NCI-H1417 (cell line): ENCODE measurements around the gene GNB3.
A peak's percentile ranks its signal among the peaks of the same experiment; 100 is the strongest.
"Not testable (repeated sequence)": the region's sequence is repeated elsewhere in the genome, so short reads cannot be mapped to it uniquely, and the experiment has no call there.

ENCODE experiments used
- DNase-seq, 3 experiments: peaks; one replicate each; lab custom pipeline; 2025; lab: John Stamatoyannopoulos, UW

Gene GNB3

DNA sequence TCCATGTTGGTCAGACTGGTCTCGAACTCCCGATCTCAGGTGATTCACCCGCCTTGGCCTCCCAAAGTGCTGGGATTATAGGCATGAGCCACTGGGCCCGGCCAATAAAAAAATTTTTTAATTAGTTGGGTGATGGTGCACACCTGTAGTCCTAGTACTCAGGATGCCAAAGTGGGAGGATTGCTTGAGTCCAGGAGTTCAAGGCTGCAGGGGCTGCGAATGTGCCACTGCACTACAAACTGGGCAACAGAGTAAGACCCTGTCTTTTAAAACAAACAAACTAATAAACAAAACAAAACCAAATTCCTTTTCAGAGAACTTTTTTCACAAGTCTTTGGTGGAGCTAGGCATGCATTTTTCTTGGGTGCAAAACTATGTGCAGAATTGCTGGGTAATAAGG, 42.5 kb downstream of the GNB3 start:
- DNase-seq, result no peak

DNA sequence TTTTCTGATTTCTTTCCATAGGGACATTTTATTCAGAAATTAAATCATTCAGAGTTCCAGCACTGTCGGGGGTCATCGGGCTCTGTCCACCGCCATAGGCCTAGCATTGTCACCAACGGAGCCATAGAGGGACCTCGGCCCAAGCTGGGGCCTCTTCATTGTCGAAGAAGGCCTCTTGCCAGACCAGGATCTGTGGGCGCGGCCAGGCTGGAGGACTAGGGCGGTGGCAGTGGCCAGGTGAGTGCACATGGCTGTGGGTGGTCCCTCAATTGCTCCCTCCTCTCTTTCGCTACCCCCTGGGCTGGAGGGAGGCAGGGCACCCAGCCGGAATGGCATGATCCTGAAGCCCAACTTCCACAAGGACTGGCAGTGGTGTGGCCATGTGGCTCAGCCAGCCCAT, 43.0 kb downstream of the GNB3 start:
- no peak for DNase-seq

DNA sequence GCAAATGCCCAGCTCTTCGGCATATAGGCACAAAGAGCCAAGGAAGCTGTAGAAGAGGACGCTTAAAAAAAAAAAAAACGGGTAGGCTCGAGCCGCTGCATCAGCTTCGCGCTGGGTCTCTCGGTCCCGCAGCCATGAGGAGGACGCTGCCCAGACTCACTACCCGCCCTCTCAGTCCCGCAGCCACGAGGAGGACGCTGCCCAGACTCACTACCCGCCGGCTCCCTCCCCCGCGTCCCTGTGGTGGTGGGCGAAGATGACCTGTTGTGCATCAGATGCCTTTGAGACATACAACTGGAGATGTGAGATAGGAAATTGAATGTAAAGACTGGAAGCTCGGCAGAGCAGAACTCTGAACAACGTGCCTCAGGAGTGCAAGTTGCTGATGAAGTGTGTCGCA, 43.8 kb downstream of the GNB3 start:
- no peak for DNase-seq

DNA sequence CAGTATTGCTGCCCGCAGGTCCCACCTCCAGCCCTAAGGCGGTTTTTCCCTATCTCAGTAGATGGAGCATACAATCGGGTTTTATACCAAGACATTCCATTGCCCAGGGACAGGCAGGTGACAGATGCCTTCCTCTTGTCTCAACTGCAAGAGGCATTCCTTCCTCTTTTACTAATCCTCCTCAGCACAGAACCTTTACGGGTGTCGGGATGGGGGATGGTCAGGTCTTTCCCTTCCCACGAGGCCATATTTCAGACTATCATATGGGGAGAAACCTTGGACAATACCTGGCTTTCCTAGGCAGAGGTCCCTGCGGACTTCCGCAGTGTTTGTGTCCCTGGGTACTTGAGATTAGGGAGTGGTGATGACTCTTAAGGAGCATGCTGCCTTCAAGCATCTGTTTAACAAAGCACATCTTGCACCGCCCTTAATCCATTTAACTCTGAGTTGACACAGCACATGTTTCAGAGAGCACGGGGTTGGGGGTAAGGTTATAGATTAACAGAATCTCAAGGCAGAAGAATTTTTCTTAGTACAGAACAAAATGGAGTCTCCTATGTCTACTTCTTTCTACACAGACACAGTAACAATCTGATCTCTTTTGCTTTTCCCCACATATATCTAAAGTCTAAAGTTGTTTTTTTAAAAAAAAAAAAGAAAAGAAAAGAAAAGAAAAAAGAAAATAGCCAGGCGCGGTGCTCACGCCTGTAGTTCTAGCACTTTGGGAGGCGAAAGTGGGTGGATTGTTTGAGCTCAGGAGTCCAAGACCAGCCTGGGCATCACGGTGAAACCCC, 45.7 kb downstream of the GNB3 start:
- not testable (repeated sequence) for DNase-seq

DNA sequence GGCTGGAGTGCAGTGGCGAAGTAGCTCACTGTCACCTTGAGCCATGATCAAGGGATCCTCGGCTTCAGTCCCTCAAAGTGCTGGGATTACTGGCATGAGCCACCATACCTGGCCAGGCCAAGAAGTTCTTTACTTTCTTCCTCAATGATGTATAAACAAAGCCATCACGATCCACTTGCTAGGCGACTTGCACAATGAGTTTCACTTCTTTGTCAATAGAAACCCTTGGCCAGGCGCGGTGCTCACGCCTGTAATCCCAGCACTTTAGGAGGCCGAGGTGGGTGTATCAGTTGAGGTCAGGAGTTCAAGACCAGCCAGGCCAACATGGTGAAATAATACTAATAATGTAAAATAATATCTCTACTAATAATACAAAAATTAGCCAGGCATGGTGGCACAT, 46.7 kb downstream of the GNB3 start:
- DNase-seq, result no peak

DNA sequence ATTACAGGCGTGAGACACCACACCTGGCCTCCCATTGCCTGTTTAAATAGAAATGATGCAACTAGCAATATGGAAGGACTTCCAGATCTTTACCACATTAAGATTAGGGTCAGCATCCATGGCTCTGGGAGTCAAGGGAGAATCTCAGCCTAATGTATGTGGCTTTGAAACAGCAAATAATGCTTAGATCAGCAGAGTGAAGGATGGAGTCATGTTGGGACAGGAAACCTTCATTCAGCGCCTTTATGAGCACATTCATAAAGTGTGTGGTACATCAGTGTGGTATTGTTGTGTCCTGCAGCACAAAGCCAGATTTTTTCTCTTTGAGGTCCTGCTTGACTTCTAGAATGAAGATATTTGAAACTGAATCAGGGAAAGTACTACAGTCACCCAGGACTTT, 47.6 kb downstream of the GNB3 start:
- no peak for DNase-seq

DNA sequence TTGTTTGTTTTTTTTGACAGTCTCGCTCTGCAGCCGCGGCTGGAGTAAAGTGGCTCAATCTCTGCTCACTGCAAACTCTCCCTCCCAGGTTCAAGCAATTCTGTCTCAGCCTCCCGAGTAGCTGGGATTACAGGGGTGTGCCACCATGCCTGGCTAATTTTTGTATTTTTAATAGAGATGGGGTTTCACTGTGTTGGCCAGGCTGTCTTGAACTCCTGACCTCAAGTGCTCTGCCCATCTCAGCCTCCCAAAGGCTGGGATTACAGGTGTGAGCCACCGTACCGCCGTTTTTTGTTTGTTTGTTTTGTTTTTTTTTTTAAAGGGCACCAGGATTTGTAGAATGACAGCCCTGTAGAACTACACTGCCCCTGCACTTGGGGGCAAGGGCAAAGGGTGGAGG, 48.1 kb downstream of the GNB3 start:
- DNase-seq, result not testable (repeated sequence)

DNA sequence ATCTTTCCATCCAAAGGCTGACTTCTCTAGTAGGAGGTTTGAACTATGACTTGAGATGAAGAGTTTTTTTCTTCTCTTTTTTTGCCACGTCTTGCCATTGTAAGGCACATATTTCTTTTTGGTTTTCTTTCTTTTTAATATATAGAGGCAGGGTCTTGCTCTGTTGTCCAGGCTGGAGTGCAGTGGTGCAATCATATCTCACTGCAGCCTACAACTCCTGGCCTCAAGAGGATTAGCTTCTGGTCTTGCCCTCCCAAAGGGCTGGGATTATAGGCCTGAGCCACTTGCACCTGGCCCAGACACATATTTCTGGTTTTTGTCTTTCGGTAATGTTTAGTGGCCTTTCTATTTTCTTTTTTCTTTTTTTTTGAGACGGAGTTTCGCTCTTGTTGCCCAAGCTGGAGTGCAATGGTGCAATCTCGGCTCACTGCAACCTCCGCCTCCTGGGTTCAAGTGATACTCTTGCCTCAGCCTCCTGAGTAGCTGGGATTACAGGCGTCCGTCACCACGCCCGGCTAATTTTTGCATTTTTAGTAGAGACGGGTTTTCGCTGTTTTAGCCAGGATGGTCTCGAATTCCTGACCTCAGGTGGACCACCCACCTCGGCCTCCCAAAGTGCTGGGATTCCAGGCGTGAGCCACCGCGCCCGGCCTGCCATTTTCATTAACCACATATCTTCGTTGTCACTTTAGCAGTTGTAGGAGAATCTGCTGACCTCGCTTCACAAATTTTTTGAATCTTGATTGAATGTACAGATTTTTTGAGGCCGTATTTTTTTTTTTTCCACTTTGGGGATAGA, 49.2 kb downstream of the GNB3 start:
- DNase-seq, result not testable (repeated sequence)

DNA sequence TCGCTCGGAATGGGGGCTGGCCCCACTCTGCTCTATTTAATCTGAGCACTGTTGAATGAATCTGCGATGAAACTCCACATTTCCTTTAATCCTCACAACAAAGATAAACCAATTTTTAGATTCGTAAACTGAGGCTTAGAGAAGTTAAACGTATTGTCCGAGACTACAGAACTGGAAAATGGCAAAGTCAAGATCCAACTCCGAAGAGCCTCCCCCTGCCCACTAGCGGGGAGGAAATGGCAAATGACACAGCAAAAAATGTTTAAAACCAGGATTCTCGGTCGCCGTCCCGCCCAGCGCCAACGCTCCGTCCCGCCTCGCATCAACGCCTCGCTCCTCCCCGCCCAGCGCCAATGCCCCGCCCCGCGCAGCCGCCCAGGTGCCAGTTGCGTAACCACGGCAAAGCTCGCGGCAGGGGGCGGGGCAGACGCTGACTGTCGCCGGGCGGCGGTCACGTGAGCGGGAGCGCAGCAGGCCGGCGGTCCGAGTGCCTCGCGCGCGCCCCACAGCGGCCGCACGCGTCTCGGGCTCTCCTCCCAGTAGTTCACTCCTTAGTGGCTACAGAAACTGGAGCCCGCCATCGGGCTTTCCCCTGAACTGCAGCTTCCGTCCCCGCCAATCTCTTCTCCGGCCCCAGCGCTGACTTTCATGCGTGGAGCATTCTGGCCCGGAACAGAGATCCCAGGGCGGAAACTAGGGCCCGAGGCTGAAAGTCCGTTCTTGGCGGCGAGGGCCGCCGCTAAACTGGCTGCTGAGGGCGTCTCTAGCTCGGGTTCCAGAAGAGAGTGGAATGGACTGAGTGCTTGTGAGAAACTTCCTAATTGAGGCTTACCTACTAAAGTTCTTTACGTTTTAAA, 50.3 kb downstream of the GNB3 start:
- peak; percentile 97 to 98 (median 97) for DNase-seq

DNA sequence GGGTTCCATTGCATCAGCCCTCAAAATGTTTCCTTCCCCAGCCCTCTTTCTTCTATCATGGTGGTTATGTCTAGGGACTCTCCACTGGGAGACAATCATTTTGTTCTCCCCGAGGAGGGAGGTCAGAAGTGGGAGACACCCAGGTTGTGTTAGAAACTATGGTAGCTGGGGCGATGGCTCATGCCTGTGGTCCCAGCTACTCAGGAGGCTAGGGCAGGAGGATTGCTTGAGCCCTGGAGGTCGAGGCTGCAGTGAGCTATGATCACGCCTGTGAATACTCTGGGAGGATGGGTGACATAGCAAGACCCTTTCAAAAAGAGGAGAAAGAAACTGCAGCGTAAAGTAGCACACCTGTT, 50.9 kb downstream of the GNB3 start:
- DNase-seq, result no peak

DNA sequence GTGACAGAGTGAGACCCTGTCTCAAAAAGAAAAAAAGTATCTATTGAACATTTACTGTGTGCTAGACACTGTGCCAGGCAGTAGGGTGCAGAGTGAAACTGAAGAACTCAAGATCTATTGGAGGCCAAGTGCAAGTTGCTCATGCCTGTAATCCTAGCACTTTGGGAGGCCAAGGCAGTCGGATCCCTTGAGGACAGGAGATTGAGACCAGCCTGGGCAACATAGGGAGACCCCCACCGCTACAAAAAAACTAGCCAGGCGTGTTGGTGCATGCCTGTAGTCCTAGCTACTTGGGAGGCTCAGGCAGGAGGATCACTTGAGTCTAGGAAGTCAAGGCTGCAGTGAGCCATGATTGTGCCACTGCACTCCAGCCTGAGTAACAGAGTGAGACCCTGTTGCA, 52.0 kb downstream of the GNB3 start:
- not testable (repeated sequence) for DNase-seq

DNA sequence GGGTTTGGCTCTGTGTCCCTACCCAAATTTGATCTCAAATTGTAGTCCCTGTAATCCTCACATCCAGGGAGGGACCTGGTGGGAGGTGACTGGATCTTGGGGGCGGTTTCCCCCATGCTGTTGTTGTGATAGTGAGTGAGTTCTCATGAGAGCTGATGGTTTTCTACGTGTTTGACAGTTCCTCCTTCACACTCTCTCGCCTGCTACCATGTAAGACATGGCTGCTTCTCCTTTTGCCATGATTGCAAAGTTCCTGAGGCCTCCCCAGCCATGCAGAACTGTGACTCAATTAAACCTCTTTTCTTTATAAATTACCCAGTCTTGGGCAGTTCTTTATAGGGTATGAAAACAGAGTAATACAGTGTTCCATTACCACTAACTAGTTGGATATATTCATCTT, 53.6 kb downstream of the GNB3 start:
- no peak for DNase-seq
